Activated CD8-positive, alpha-beta T cell treated with anti-CD3 and anti-CD28 coated beads, Interleukin-2, amount 10 ng/mL, durations not matched to agents 7 days and 5 days (primary cell): ENCODE data around the gene FANCF. TPM values are rescaled to one million over a fixed set of nuclear protein-coding genes. Genes with fewer than 3 reads are reported as not detected.

Experiments
- ATAC-seq: fragments of 150-1000 bp; cut with Tn5 transposase; one replicate; pipeline ENCODE4 v1.10.0; 2021; ENCODE audit warnings: moderate library complexity
- CTCF ChIA-PET: fragments of 350-600 bp; sonication (Branson Sonifier 250); formaldehyde crosslinking; loops from one replicate; lab custom pipeline; 2021; ENCODE audit warnings: antibody characterized with exemption; lab: Charles Lee
- POLR2A ChIA-PET: fragments of 350-600 bp; sonication (Branson Sonifier 250); formaldehyde crosslinking; loops from one replicate; lab custom pipeline; 2021; ENCODE audit warnings: antibody characterized with exemption; lab: Charles Lee
- DNase-seq: peaks from one replicate; pipeline ENCODE4 v3.0.0-alpha.2; 2020
- H3K27ac Mint-ChIP-seq: one replicate; pipeline ENCODE4 v1.8.0; 2021; ENCODE audit warnings: mild to moderate bottlenecking, mixed read lengths
- H3K27me3 Mint-ChIP-seq: one replicate; pipeline ENCODE4 v1.8.0; 2021; ENCODE audit warnings: low read depth, mixed read lengths
- H3K36me3 Mint-ChIP-seq: one replicate; pipeline ENCODE4 v1.8.0; 2021; ENCODE audit warnings: low read depth, mixed read lengths
- H3K4me1 Mint-ChIP-seq: one replicate; pipeline ENCODE4 v1.8.0; 2021; ENCODE audit warnings: low read depth, mixed read lengths
- H3K4me3 Mint-ChIP-seq: one replicate; pipeline ENCODE4 v1.8.0; 2021; ENCODE audit warnings: mild to moderate bottlenecking, mixed read lengths
- H3K9me3 Mint-ChIP-seq: one replicate; pipeline ENCODE4 v1.8.0; 2022; ENCODE audit warnings: mixed read lengths; ENCODE audit not compliant: insufficient read depth
- total RNA-seq, 2 experiments: library from RNA; stranded (reverse); gene quantifications; one replicate each; pipeline ENCODE4 v1.2.3, GENCODE V29; 2021

FANCF gene
- total RNA-seq = 10 to 100 TPM; 14.6 to 14.7 TPM

- POLR2A ChIA-PET = interaction anchor here (0.7 to 2.2 kb wide), 4 partner anchors 9 to 204 kb away, joined by 3 to 7 read pairs (median 4); partner anchors contain the start of gene SVIP
- Mint-ChIP-seq H3K27ac (peak within 1 kb of the TSS; percentile 98), H3K4me1 (peaks cover 27% of the 10 kb centered on the region), H3K9me3 (no peaks in the 10 kb centered on the region), H3K4me3 (peak within 1 kb of the TSS; percentile 99), H3K36me3 (peaks cover 15% of the 10 kb centered on the region), H3K27me3 (no peaks in the 10 kb centered on the region)
- CTCF ChIA-PET = interaction anchor here (0.8 to 1.3 kb wide), 4 partner anchors 9 to 203 kb away, joined by 3 to 4 read pairs (median 4); partner anchors contain the start of gene SVIP
- ATAC-seq (peak; percentile 97), DNase-seq (peak; percentile 97)
Observed at GRCh38 chr11:22625448-22626287, at the start of gene FANCF. Gene FANCF (minus strand): TSS chr11:22625823. CDS start chr11:22625810, 13 bp downstream.

GRCh38 chr11:22674470-22675439 is 49.1 kb upstream of the FANCF start:
- Mint-ChIP-seq H3K27me3 (peaks cover 7% of the 10 kb centered on the region), H3K4me3 (no peak overlapping the region), H3K27ac (no peak overlapping the region), H3K36me3 (no peaks in the 10 kb centered on the region), H3K4me1 (no peaks in the 10 kb centered on the region), H3K9me3 (no peaks in the 10 kb centered on the region)
- no peak for DNase-seq
- ChIA-PET POLR2A (no interaction called here), CTCF (no interaction called here)
- no peak for ATAC-seq

- ATAC-seq = no peak
- peaks cover 2% of the 10 kb centered on the region for H3K4me1 Mint-ChIP-seq
- CTCF ChIA-PET = interaction anchor here (0.9 to 2.3 kb wide), 3 partner anchors 17 to 116 kb away, joined by 3 to 11 read pairs (median 3); no protein-coding TSS in a partner anchor
- no peaks in the 10 kb centered on the region for H3K36me3 Mint-ChIP-seq
- no peak overlapping the region for H3K27ac Mint-ChIP-seq
- POLR2A ChIA-PET = no interaction called here
- no peak for DNase-seq
- H3K9me3 Mint-ChIP-seq = no peaks in the 10 kb centered on the region
- peaks cover 24% of the 10 kb centered on the region for H3K27me3 Mint-ChIP-seq
- no peak overlapping the region for H3K4me3 Mint-ChIP-seq
Observed at GRCh38 chr11:22671751-22672150, 46.1 kb upstream of the FANCF start.

GRCh38 chr11:22670830-22671229 is 45.2 kb upstream of the FANCF start:
- ChIA-PET POLR2A (no interaction called here), CTCF (interaction anchor here (0.9 to 2.3 kb wide), 5 partner anchors 13 to 117 kb away, joined by 3 to 11 read pairs (median 3); no protein-coding TSS in a partner anchor)
- ATAC-seq = no peak
- Mint-ChIP-seq H3K36me3 (no peaks in the 10 kb centered on the region), H3K4me3 (no peak overlapping the region), H3K27ac (no peak overlapping the region), H3K27me3 (peaks cover 31% of the 10 kb centered on the region), H3K4me1 (peaks cover 5% of the 10 kb centered on the region), H3K9me3 (no peaks in the 10 kb centered on the region)
- no peak for DNase-seq

- no peaks in the 10 kb centered on the region for H3K9me3 Mint-ChIP-seq
- DNase-seq (no peak), ATAC-seq (no peak)
- CTCF ChIA-PET = no interaction called here
- H3K27ac Mint-ChIP-seq = no peak overlapping the region
- H3K4me3 Mint-ChIP-seq = no peak overlapping the region
- H3K27me3 Mint-ChIP-seq = peaks cover 38% of the 10 kb centered on the region
- H3K36me3 Mint-ChIP-seq = no peaks in the 10 kb centered on the region
- POLR2A ChIA-PET = no interaction called here
- H3K4me1 Mint-ChIP-seq = peaks cover 5% of the 10 kb centered on the region
Observed at GRCh38 chr11:22669368-22669767, 43.7 kb upstream of the FANCF start.

GRCh38 chr11:22668005-22668796 is 42.6 kb upstream of the FANCF start:
- DNase-seq (no peak), ATAC-seq (no peak)
- Mint-ChIP-seq H3K36me3 (no peaks in the 10 kb centered on the region), H3K27me3 (peaks cover 39% of the 10 kb centered on the region), H3K27ac (no peak overlapping the region), H3K4me3 (no peak overlapping the region), H3K4me1 (peaks cover 5% of the 10 kb centered on the region), H3K9me3 (no peaks in the 10 kb centered on the region)
- ChIA-PET CTCF (no interaction called here), POLR2A (no interaction called here)

GRCh38 chr11:22666688-22667439 is 41.2 kb upstream of the FANCF start:
- Mint-ChIP-seq H3K36me3 (no peaks in the 10 kb centered on the region), H3K9me3 (no peaks in the 10 kb centered on the region), H3K27ac (no peak overlapping the region), H3K27me3 (peaks cover 43% of the 10 kb centered on the region), H3K4me3 (peak overlapping the region; percentile 52), H3K4me1 (peaks cover 5% of the 10 kb centered on the region)
- DNase-seq = no peak
- peak; percentile 67 for ATAC-seq
- CTCF ChIA-PET = interaction anchor here (1.2 kb wide), 1 partner anchor 121 kb away, joined by 3 read pairs; no protein-coding TSS in a partner anchor
- POLR2A ChIA-PET = no interaction called here

GRCh38 chr11:22666325-22666687 is 40.7 kb upstream of the FANCF start, which contains the start of gene GAS2:
Gene GAS2 (plus strand): TSS chr11:22666611. CDS start chr11:22674870, 8,259 bp downstream.
- no peak for ATAC-seq
- DNase-seq = no peak
- no peak within 1 kb of the TSS for H3K27ac Mint-ChIP-seq
- peaks cover 5% of the 10 kb centered on the region for H3K4me1 Mint-ChIP-seq
- peak within 1 kb of the TSS; percentile 52 for H3K4me3 Mint-ChIP-seq
- ChIA-PET POLR2A (no interaction called here), CTCF (interaction anchor here (1.2 kb wide), 1 partner anchor 122 kb away, joined by 3 read pairs; no protein-coding TSS in a partner anchor)
- peaks cover 43% of the 10 kb centered on the region for H3K27me3 Mint-ChIP-seq
- no peaks in the 10 kb centered on the region for H3K36me3 Mint-ChIP-seq
- no peaks in the 10 kb centered on the region for H3K9me3 Mint-ChIP-seq

- POLR2A ChIA-PET = no interaction called here
- H3K9me3 Mint-ChIP-seq = no peaks in the 10 kb centered on the region
Observed at GRCh38 chr11:22659783-22660182, 34.2 kb upstream of the FANCF start.

GRCh38 chr11:22657101-22657694 is 31.6 kb upstream of the FANCF start:
- ATAC-seq = peak; percentile 81
- H3K4me3 Mint-ChIP-seq = no peak overlapping the region
- no peaks in the 10 kb centered on the region for H3K9me3 Mint-ChIP-seq
- POLR2A ChIA-PET = interaction anchor here (2.1 kb wide), 1 partner anchor 172 kb away, joined by 6 read pairs; the partner anchor contains the start of gene SVIP
- peaks cover 12% of the 10 kb centered on the region for H3K4me1 Mint-ChIP-seq
- peaks cover 5% of the 10 kb centered on the region for H3K27me3 Mint-ChIP-seq
- CTCF ChIA-PET = interaction anchor here (0.8 to 1.7 kb wide), 6 partner anchors 8 to 172 kb away, joined by 3 to 6 read pairs (median 3); partner anchors contain the start of gene SVIP
- peak overlapping the region; percentile 21 for H3K27ac Mint-ChIP-seq
- H3K36me3 Mint-ChIP-seq = no peaks in the 10 kb centered on the region
- DNase-seq = no peak

More at GRCh38 chr11:22659783-22660182, 34.2 kb upstream of the FANCF start:
- ATAC-seq = no peak
- no peaks in the 10 kb centered on the region for H3K36me3 Mint-ChIP-seq
- peaks cover 12% of the 10 kb centered on the region for H3K27me3 Mint-ChIP-seq
- no peak overlapping the region for H3K4me3 Mint-ChIP-seq
- peaks cover 12% of the 10 kb centered on the region for H3K4me1 Mint-ChIP-seq
- H3K27ac Mint-ChIP-seq = no peak overlapping the region
- CTCF ChIA-PET = no interaction called here
- DNase-seq = no peak
